Activated B cell treated with CpG ODN at 0.5 μM for 24 hours (primary cell): Measurements from ENCODE around the gene PIR. TPM values are rescaled to one million over a fixed set of nuclear protein-coding genes. Genes with fewer than 3 reads are reported as not detected.

Experiments used
- ATAC-seq: fragments of 200-7000 bp; cut with Tn5 transposase; one replicate; pipeline ENCODE4 v1.10.0; 2021; ENCODE audit warnings: low read depth, mild to moderate bottlenecking, moderate library complexity
- CTCF ChIA-PET: fragments of 350-600 bp; sonication (Branson Sonifier 250); formaldehyde crosslinking; loops from one replicate; lab custom pipeline; 2021; ENCODE audit warnings: antibody characterized with exemption; lab: Charles Lee
- POLR2A ChIA-PET: fragments of 350-600 bp; sonication (Branson Sonifier 250); formaldehyde crosslinking; loops from one replicate; lab custom pipeline; 2021; ENCODE audit warnings: antibody characterized with exemption; lab: Charles Lee
- DNase-seq: peaks from one replicate; pipeline ENCODE4 v3.0.0; 2022
- H3K27ac Mint-ChIP-seq: one replicate; pipeline ENCODE4 v1.8.0; 2020; ENCODE audit warnings: mixed read lengths
- H3K27me3 Mint-ChIP-seq: one replicate; pipeline ENCODE4 v1.8.0; 2021; ENCODE audit warnings: mixed read lengths
- H3K36me3 Mint-ChIP-seq: one replicate; pipeline ENCODE4 v1.8.0; 2021; ENCODE audit warnings: low read depth, mixed read lengths
- H3K4me1 Mint-ChIP-seq: one replicate; pipeline ENCODE4 v1.8.0; 2021; ENCODE audit warnings: mixed read lengths
- H3K4me3 Mint-ChIP-seq: one replicate; pipeline ENCODE4 v1.8.0; 2020; ENCODE audit warnings: mild to moderate bottlenecking, mixed read lengths
- H3K9me3 Mint-ChIP-seq: one replicate; pipeline ENCODE4 v1.8.0; 2020; ENCODE audit warnings: mixed read lengths
- intact Hi-C: fragments of 100-400 bp; cut with micrococcal nuclease; formaldehyde crosslinking; loops from one replicate; pipeline ENCODE4 v1.15.1; 2024
- total RNA-seq: library from RNA; stranded (reverse); gene quantifications from 2 replicates; pipeline ENCODE4 v1.2.3, GENCODE V29; 2022
- TF ChIP-seq, protein P1 (sequence below): fragments of 200-600 bp; IDR thresholded peaks from one replicate; pipeline ENCODE4 v1.8.0; 2022; ENCODE audit warnings: antibody characterized with exemption, mild to moderate bottlenecking

PIR gene
- total RNA-seq, 1 donor from 2014 or later: 0.82 TPM

DNA sequence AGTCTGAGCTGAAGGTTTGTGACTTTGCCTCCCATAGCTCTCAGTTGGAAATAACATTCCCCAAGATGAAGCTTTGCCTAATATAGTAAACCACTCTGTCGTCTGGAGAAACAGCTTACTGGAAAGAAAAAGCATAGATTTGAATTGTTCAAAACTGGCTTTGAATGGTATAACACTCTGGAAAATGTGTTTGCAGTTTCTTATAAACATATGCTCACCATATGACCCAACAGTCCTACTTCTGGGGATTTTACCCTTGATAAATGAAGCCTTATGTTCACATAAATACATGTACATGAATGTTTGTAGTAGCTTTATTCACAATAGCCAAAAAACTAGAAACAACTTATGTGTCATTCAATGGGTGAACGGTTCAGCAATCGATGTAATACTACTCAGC lies 119.2 kb downstream of the PIR start:
- POLR2A ChIA-PET: no interaction called here
- Mint-ChIP-seq H3K27ac (no peak overlapping the region), H3K4me1 (no peaks in the 10 kb centered on the region), H3K4me3 (no peak overlapping the region), H3K27me3 (no peaks in the 10 kb centered on the region), H3K36me3 (no peaks in the 10 kb centered on the region), H3K9me3 (no peaks in the 10 kb centered on the region)
- DNase-seq (no peak), ATAC-seq (no peak)
- intact Hi-C loops: no loop called here
- CTCF ChIA-PET: no interaction called here
- TF ChIP-seq, protein P1, sequence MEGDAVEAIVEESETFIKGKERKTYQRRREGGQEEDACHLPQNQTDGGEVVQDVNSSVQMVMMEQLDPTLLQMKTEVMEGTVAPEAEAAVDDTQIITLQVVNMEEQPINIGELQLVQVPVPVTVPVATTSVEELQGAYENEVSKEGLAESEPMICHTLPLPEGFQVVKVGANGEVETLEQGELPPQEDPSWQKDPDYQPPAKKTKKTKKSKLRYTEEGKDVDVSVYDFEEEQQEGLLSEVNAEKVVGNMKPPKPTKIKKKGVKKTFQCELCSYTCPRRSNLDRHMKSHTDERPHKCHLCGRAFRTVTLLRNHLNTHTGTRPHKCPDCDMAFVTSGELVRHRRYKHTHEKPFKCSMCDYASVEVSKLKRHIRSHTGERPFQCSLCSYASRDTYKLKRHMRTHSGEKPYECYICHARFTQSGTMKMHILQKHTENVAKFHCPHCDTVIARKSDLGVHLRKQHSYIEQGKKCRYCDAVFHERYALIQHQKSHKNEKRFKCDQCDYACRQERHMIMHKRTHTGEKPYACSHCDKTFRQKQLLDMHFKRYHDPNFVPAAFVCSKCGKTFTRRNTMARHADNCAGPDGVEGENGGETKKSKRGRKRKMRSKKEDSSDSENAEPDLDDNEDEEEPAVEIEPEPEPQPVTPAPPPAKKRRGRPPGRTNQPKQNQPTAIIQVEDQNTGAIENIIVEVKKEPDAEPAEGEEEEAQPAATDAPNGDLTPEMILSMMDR: no peak

DNA sequence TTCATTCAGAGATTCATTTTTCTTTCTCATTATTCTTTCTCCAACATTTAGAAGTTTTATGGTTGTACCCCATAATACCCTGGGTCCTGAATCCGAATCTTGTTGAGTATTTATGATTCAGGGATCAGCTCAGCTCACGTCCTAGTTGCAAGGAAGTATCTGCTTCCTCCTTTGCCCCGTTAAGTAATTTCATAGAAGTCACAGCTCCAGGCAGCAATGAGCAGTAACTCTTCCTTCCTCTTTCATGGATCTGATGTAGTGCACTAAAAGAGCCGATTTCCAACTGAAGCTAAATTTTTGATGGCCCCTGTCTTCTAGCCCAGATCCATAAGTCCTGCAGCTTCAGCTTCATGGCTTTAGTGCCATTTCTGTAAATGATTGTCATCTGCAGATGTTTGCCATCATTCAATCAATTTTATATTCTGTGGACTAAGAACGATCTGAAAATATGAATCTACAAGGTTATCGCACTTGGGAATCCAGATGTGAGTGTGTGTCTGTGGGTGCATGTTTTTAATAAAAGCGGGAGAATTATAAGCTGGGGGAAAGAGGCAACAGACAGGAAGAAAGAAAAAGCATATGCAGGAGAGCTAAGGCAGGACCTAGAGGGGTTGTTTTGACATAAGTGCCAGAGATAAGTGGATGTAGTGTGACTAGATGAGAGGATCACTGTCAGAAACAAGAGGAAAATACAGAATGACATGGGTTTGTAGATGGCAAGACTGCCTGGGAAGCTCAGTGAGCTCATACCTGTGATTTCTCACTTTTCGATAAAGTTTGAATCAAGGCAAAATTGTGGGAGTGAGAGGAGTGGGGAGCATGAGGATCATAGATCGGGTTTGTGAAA lies 126.4 kb downstream of the PIR start:
- ChIA-PET CTCF (interaction anchor here (0.6 kb wide), 1 partner anchor 1680 kb away, joined by 3 read pairs; no protein-coding TSS in a partner anchor), POLR2A (no interaction called here)
- no peak for DNase-seq
- ATAC-seq: no peak
- peaks cover 9% of the 10 kb centered on the region for H3K27me3 Mint-ChIP-seq
- H3K36me3 Mint-ChIP-seq: no peaks in the 10 kb centered on the region
- TF ChIP-seq, protein P1: no peak
- intact Hi-C loops: no loop called here
- no peak overlapping the region for H3K27ac Mint-ChIP-seq
- no peaks in the 10 kb centered on the region for H3K4me1 Mint-ChIP-seq
- no peaks in the 10 kb centered on the region for H3K9me3 Mint-ChIP-seq
- no peak overlapping the region for H3K4me3 Mint-ChIP-seq

DNA sequence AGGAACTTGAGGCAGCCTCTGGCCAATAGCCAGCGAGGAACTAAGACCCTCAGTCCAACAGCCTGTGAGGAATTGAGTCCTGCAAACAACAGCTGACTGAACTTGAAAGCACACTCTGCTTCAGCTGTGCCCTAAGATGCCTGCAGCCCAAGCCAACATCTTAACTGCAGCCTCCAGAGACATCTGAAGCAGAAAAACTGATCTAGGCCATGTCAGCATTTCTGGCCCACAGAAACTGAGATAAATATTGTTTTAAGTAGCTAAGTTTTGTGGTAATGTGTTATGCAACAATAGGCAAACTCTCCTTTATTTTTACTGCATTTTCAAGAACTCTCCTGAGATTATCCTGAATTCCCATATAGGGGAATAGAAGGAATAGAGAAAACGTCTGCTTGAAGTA lies 133.4 kb downstream of the PIR start:
- ChIA-PET POLR2A (no interaction called here), CTCF (no interaction called here)
- Mint-ChIP-seq H3K27me3 (peaks cover 5% of the 10 kb centered on the region), H3K9me3 (no peaks in the 10 kb centered on the region), H3K36me3 (no peaks in the 10 kb centered on the region), H3K4me1 (peaks cover 3% of the 10 kb centered on the region), H3K4me3 (no peak overlapping the region), H3K27ac (no peak overlapping the region)
- ATAC-seq: no peak
- TF ChIP-seq, protein P1: no peak
- intact Hi-C loops: no loop called here
- DNase-seq: no peak

DNA sequence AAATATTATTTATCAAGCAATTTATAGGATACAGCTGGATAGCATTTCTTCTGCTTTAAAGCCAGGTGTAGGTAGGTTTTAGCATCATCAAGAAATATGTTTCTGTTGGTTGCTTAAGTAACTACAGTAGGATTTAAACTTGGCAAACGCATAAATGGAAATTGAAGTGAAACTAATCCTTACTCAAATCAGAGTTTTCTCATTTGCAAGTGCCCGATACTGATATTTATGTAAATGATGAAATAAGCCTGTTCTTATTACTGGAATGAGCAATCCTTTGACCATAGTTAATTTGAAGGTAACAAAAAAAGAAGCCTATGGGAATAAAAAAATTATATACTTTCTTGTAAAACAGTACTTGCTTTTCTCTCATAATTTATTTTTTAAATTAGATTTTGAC lies 134.6 kb downstream of the PIR start:
- Mint-ChIP-seq H3K27me3 (peaks cover 2% of the 10 kb centered on the region), H3K9me3 (no peaks in the 10 kb centered on the region), H3K36me3 (no peaks in the 10 kb centered on the region), H3K4me3 (no peak overlapping the region), H3K27ac (no peak overlapping the region), H3K4me1 (peaks cover 3% of the 10 kb centered on the region)
- intact Hi-C loops: no loop called here
- ChIA-PET CTCF (no interaction called here), POLR2A (no interaction called here)
- TF ChIP-seq, protein P1: no peak
- ATAC-seq (no peak), DNase-seq (no peak)

DNA sequence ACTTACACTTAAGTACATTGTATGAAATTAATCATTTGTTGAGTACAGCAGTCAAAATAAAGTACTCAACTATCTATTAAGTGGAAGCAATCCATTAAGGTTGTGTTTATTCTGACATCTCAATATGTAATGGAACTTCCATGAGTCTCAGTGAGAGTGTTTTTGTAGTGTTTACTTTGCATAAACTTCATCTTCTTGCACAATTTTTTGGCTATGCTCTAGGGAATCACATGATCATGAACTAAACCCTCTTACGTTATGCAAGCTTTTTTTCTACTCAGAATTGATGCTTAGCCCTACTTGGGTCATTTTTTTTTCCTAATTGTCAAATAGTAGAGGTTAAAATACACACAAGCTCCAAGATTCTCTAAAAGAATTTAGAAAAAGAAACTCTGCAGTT lies 136.7 kb downstream of the PIR start:
- Mint-ChIP-seq H3K36me3 (no peaks in the 10 kb centered on the region), H3K9me3 (no peaks in the 10 kb centered on the region), H3K27ac (no peak overlapping the region), H3K4me3 (no peak overlapping the region), H3K27me3 (peaks cover 2% of the 10 kb centered on the region), H3K4me1 (peaks cover 3% of the 10 kb centered on the region)
- TF ChIP-seq, protein P1: no peak
- POLR2A ChIA-PET: no interaction called here
- CTCF ChIA-PET: no interaction called here
- no peak for DNase-seq
- intact Hi-C loops: no loop called here
- no peak for ATAC-seq
